Activated T-helper 1 cell treated with anti-CD3 and anti-CD28 coated beads, Interleukin-12 subunit alpha, Interleukin-12 subunit beta, Interleukin-2, Interleukin-4 antibody, amounts not matched to agents 30 ng/mL and 10 ng/mL and 1 ng/mL, durations not matched to agents 14 hours and 24 hours and 36 hours (primary cell): ENCODE results near the gene CD47. TPM values are rescaled to one million over a fixed set of nuclear protein-coding genes. Genes with fewer than 3 reads are reported as not detected.

ENCODE experiments used
- total RNA-seq: library from RNA; stranded (reverse); gene quantifications from 2 replicates; pipeline ENCODE4 v1.2.3, GENCODE V29; 2022

Gene CD47
- total RNA-seq, 1 donor from 2014 or later: 98.3 TPM

Other genes with a start within 250 kb of the CD47 start
- gene IFT57, start 131.4 kb upstream of the CD47 start, total RNA-seq: 27.0 and 34.9 TPM in 2 replicates
- gene HHLA2, start 205.5 kb upstream of the CD47 start, total RNA-seq: 1.2 and 1.3 TPM in 2 replicates